Right renal cortex interstitium (tissue), 3 donors: ENCODE data around the gene MYADML2. TPM values are rescaled to one million over a fixed set of nuclear protein-coding genes. Genes with fewer than 3 reads are reported as not detected.
"Not testable (repeated sequence)": the region's sequence is repeated elsewhere in the genome, so short reads cannot be mapped to it uniquely, and the experiment has no call there.

Source experiments
- DNase-seq, 3 donors: peaks; one replicate each; pipeline ENCODE4 v3.0.0-alpha.2; 2013; ENCODE audit warnings: low read depth in 3 of 3, low spot score in 2 of 3
- polyA plus RNA-seq, 3 donors: library from polyadenylated mRNA; unstranded; fragments of 120-200 nt; gene quantifications; one replicate each; pipeline ENCODE4 v1.2.1, GENCODE V29; 2013; ENCODE audit not compliant: insufficient read length in 3 of 3

Gene MYADML2
- under 1 TPM in 2 of 3 donors, not detected in 1; 0.07 to 0.08 TPM for polyA plus RNA-seq

DNA sequence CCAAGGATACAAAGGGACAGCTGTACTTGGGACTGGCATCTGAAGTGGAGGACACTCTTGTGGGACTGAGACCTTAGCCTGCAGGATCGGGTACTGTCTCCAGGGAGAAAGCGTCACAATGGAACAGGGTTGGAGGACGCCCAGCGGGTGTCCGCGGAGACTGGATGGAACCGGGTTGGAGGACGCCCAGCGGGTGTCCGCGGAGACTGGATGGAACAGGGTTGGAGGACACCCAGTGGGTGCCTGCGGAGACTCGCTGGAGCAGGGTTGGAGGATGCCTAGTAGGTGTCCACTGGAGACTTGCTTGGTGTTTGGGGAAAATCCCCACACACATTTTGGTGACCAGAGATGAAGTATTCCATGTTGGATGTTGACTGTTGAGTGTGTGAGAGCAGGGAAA lies at the start of gene MYADML2:
Gene MYADML2, minus strand, starts transcription at position 45 of the 400 bp plus-strand sequence. CDS start 5,492 bp downstream, outside the sequence.
- DNase-seq, result no peak

GRCh38 chr17:81996232-81996756 lies 49.3 kb upstream of the MYADML2 start:
- DNase-seq, result no peak

- DNase-seq, result no peak
These were observed 48.6 kb upstream of the MYADML2 start for GRCh38 chr17:81995463-81996231.

GRCh38 chr17:81994593-81995462 lies 47.8 kb upstream of the MYADML2 start:
- DNase-seq, result no peak

DNA sequence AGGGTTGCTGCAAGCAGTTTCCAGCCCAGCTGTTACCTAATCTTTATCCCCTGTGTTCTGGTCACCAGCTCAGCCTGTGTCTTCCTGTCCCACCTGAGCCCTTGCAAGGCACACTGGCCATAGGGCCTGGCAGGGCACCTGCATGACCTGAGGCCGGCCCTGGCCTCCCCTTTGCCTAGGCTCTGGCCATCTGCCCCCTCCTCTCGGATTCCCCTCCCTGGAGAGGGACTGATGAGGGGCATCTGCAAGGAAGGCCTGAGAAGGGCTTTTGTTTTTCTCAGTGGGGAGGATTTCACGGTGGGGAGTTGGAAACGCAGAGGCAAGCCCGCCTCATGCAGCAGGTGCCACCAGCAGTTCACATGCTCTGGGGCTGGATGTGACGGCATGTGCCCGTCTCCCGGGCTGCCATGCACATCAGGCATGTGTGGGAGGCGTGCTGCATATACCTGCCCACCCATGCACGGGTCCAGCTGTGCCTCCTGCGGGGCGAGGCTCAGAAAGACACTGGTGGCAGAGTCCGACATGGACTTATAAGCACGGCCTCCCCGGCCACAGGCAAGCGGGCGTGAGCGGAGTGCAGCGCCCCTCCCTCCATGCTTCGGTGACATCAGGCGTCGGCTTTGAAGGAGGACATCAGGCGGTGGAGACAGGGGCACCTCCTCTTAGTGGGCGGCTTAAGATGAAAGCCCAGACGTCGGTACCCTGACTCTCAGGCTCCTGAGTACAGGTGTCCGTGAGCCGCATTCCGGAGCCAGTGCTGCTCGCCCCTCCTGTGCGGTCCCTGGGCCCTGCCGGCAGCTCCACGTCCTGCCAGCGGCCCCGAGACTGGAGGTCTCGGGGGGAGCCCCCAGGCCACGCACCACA lies 46.9 kb upstream of the MYADML2 start:
- no peak for DNase-seq

DNA sequence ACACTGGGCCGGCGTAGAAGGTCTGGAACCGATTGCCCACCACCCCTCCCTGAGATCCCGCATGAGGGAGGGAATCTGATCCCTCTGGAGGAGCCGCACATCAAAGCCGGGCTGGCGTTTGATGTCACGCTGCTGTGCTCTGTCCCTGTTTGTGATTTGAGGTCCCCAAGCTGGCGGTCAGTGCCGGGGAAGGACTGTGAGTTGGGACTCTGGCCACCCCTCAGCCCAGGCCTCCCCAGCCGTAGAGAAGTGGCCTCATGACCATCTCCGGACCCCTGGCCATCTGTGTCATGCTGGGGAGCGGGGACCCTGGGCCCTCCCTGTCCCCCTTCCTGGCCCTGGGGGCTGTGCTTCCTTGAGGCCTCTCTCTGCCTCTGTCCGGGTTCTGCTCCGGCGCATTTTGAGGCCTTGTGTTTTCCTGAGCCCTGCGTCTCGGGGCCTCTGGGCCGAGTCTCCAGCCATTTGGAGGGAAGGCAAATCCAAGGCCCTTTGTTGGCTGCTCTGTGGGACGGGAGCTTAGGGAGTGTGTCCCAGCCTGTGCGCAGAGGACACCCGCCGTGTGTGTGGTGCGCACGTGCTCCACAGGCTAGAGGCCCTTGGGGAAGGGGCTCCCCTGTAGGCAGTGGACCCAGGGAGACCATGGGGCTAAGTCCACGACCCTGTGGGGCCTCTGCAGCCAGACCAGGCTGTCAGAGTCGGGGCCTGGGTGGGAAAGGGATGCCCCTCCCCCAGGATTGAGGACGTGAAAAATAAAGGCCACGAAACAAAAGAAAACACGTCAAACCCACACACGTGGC lies 45.5 kb upstream of the MYADML2 start:
- no peak for DNase-seq

GRCh38 chr17:81991684-81992305 lies 44.8 kb upstream of the MYADML2 start:
- no peak for DNase-seq

GRCh38 chr17:81990836-81991683 lies 44.0 kb upstream of the MYADML2 start:
- DNase-seq, result no peak

DNA sequence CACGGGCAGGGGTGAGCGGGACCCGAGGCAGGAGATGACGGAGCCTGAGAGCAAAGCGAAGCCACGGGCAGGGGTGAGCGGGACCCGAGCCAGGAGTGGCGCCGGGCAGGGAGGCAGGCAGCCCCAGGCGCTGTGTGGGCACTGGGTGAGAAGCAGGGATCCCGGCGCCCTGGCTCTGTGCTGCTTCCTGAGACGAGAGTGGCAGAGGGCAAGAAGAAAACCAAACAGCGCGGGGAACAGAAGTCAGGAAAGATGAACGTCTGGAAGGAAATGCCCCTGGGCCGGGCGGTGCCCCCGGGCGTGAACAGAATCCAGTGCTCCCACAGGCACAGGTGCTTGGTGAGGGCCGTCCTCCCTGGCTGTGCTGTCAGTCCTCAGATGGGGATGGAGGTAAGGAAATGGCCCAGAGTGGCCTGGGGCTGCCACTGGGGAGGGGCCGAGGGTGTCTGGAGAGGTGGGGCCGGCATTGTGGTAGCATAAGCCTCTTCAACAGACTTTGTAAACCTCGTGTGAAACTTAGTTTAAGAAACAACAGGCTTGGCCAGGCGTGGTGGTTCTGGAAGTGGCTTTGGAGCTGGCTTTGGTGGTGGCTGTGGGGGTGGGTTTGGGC lies 40.2 kb upstream of the MYADML2 start:
- no peak for DNase-seq

DNA sequence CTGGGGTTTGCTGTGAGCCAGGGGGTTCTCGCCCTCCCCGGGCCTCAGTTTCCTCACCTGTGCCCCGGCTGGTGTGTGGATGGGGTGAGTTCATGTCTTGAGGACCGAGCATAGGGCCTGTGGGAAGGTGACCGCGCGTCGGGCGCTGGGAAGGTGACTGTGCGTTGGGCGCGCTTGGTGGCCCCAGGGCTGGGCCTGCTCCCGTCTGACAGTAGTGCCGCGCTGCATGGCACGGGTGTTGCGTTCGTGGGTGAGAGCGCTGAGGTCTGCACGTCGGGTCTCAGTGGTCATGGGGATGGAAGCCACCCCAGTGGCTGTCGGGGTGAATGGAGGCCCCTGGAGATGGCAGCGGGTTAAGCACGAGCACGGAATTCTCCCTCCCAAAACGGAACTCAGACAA lies 39.6 kb upstream of the MYADML2 start:
- no peak for DNase-seq

GRCh38 chr17:81984773-81985410 lies 37.9 kb upstream of the MYADML2 start:
- no peak for DNase-seq

GRCh38 chr17:81983639-81984373 lies 36.8 kb upstream of the MYADML2 start:
- DNase-seq, result no peak

DNA sequence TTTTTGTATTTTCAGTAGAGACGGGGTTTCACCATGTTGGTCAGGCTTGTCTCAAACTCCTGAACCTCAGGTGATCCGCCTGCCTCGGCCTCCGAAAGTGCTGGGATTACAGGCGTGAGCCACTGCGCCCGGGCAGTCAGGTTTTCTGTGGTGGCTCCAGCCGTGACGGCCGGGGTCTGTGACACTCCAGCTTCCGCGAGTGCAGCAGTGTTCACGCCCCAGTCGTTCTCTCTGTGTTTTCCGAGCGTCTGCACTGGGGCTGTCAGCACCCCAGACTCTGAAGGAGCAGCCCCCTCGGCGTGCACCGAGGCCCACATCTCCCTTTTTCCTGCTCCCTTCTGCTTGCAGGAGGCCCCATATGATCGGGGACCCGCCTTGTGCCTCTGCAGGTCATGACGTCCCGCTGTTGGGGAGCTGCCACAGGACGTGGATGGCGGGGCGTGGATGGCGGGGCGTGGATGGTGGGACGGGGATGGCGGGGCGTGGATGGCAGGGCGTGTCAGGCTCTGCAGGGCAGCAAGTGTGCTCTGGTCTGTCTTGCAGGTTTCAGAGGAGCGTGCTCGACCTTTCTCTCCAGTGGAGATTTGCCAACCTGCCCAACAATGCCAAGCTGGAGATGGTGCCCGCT lies 36.1 kb upstream of the MYADML2 start:
- DNase-seq, result no peak

- not testable (repeated sequence) for DNase-seq
These were observed 34.5 kb upstream of the MYADML2 start for GRCh38 chr17:81981511-81981910.

- no peak for DNase-seq
These were observed 33.8 kb upstream of the MYADML2 start for GRCh38 chr17:81980707-81981343.

GRCh38 chr17:81980122-81980521 lies 33.1 kb upstream of the MYADML2 start:
- DNase-seq, result no peak
